Neural cell (in vitro differentiated cells): ENCODE data around the gene ATP2B1.

Source experiments
- CTCF ChIP-seq: fragments of 450-650 bp; IDR thresholded peaks from 2 replicates; pipeline ENCODE4 v1.5.1; 2014; ENCODE audit warnings: antibody characterized with exemption, mild to moderate bottlenecking, moderate library complexity; ENCODE audit not compliant: poor library complexity, severe bottlenecking
- POLR2AphosphoS5 ChIP-seq: IDR thresholded peaks from 2 replicates; pipeline ENCODE4 v1.6.1; 2012
- REST ChIP-seq: IDR thresholded peaks from 2 replicates; pipeline ENCODE4 v1.6.1; 2012; ENCODE audit warnings: borderline replicate concordance
- TAF1 ChIP-seq: IDR thresholded peaks from 2 replicates; pipeline ENCODE4 v1.6.1; 2012; ENCODE audit warnings: low read depth

- no peak for TF ChIP-seq POLR2AphosphoS5
- no peak for TF ChIP-seq REST
- TF ChIP-seq CTCF = no peak
- no peak for TF ChIP-seq TAF1
These were observed 142.0 kb downstream of the ATP2B1 start for GRCh38 chr12:89566615-89567014.
